GM21529 (cell line): ENCODE results near the gene GPSM1.

Source experiments
- ATAC-seq: cut with Tn5 transposase; IDR thresholded peaks from one replicate; pipeline ENCODE4 v1.9.1; 2021; ENCODE audit not compliant: unreplicated experiment

The GPSM1 gene

DNA sequence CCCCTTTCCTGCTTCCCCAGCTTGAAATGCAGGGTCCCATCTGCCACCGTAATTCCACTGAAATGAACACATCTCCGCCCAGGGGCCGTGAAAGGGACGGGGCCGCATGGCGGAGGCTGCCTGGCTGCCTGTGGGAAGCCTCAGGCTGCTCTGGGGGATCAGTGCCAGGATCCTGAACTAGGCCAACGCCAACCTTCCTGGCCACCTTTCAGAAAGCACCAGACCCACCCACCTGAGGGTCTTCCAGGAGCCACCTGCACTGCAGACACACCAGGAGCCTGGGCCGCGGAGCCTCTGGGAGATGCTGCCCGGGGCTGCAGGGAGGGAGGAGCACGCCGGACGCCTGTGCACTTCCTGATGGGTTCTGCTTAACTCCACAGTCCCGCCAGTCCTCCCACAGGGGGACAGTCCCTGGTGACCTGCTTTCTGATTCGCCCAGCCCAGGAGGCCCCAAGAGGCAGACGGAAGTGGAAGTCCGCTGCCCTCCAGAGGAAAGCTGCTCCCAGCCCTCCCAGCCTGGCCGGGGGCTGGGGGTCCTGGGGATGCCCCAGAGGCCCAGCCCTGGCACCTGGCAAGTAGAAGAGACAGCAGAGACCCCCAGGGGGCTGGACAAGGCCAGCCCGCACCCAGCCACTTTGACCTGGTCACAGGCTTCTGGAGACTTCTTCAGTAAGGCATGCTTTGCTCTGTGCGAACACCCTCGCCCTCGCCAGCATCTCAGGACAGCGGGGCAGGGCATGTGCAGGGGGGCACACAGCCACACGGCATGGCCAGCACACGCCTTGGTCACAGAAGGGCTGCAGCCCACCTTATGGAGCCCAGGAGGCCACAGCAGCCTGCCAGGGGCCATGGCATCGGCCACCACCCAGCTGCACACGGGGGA is 46.2 kb downstream of the GPSM1 start, which contains the start of gene CARD9:
Gene CARD9 (minus strand): TSS at position 370 of the 883 bp plus-strand sequence. CDS start 1,591 bp downstream, outside the sequence.
- ATAC-seq, result no peak

DNA sequence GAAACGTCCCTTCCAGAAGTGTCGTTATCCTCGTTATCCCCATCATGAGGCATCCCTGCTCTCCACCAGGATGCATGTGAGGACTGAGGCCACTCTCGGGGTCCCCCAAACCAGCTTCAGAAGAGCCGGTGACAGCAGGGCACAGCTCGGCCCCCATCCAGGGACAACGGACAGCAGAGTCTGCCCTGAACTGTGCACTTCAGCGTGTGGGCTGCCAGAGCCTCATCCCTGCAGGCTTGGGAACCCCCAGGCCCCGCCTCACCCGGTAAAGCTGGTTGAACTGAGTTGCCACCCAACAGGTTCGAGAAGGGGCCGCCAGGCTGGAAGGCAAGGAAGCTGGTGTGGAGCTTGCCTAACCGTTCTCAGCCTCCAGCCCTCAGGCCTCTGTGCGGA is 46.8 kb downstream of the GPSM1 start:
- ATAC-seq, result no peak

DNA sequence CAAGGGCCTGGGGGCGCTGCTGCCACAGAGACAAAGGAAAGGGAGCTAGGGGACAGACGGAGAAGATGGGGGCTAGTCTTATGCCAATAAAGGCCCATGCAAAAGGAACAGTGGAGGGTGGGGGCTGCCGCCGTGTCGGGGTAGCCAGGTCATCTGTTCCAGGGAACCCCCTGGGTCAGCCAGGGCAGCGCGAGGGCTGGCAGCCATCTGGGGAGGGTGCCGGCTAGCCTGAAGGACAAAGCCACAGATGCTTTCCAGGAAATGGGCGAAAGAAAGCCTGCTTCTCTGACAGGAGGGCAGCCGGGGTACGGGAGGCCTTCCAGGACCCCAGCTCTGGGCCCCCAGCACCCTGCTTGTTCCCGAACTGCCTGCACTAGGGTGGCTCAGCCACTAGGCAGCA is 47.8 kb downstream of the GPSM1 start:
- ATAC-seq, result no peak

- ATAC-seq, result no peak
Measured at GRCh38 chr9:136376457-136376856, 49.1 kb downstream of the GPSM1 start.

GRCh38 chr9:136377341-136378169 is 50.2 kb downstream of the GPSM1 start:
- no peak for ATAC-seq

GRCh38 chr9:136378170-136379002 is 51.0 kb downstream of the GPSM1 start:
- ATAC-seq, result no peak

DNA sequence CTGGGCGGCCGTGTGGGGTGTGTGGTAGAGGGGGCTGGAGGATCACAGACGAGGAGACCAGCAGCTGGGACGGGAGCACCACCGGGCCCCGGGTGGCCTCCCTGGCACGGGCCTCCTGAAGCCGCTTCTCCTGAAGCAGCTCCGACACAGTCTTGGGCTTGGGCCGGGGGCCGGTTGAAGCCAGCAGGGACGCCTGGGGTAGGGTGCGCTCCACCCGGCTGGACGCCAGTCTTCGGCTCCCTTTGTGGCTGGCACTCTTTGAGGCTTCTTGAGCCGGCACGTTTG is 51.6 kb downstream of the GPSM1 start:
- no peak for ATAC-seq

DNA sequence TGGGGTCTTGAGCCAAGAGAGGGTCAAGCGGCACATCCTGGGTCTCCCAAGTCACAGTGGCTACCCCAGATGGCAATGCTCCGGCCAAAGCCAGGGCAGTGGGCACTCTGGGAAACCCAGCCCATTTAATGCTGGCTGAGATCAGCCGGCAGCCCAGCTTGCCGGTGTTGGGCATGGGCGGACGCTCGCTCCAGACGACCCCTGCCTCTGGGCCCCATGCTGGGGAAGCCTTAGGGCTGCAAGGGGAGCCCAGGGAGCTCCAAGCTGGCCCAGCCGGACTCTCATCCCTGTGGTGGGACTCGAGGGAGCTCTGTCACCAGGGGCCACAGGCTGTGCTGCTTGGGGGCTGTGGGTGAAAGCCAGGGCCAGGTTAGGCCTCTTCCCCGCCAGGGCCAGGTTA is 52.1 kb downstream of the GPSM1 start:
- ATAC-seq, result no peak

DNA sequence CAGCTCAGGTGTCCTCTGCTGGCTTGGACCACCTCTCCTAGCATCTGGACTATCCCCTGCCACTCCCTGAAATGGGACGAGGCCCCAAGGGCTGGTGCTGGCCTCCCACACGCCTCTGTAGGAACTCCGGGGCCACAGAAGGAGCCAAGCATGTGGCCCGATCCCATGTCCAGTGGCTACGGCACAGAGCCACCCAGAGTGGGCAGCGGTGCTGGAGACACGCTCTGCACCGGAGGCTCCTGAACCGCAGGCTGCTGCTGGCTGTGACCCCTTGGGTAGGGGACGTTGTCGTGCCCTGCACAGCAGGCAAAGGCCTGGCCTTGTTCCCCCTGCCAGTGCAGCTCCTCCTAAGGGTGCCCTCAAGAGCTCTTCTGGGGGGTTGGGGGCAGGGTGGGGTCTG is 52.6 kb downstream of the GPSM1 start:
- ATAC-seq, result no peak

DNA sequence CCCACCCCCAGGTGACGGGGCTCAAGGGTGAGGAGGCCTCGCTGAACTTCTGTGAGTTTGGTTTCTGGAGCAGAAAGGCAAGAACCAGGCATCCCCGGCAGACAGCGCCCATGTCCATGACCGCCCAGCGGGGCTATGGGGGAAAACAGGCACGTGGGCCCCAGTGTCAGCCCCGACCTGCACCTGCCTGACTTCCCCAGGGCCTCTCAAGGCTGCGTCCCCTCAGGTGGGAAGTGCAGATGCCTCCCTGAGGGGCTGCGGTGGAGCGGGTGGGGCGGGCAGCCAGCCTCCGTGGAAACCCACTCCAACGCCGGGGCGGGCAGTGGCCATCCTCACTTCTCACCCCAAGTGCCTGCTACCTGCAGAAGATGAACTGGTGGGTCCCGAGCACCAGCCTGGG is 53.0 kb downstream of the GPSM1 start:
- ATAC-seq, result no peak

GRCh38 chr9:136381311-136381710 is 54.0 kb downstream of the GPSM1 start:
- ATAC-seq, result no peak

- no peak for ATAC-seq
Measured at GRCh38 chr9:136381966-136382513, 54.7 kb downstream of the GPSM1 start.

DNA sequence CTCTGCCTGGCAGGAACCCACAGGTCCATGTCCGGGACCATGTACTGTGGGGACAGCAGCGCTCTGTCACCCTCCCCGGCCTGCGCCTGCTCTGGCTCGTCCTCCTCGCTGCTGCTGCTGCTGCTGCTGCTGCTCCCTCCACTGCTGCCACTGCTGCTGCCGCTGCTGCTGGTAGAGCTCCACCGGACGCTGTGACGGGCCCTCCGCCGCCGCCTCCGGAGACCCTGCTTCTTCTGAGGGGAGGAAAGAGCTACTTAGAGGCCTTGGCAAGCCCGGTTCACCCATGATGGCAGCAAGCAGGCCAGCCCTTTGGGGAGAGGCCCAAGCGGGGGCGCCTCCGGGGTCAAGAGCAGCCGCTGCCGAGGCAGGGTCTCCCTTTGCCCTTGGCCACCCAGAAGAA is 56.1 kb downstream of the GPSM1 start:
- ATAC-seq, result no peak

DNA sequence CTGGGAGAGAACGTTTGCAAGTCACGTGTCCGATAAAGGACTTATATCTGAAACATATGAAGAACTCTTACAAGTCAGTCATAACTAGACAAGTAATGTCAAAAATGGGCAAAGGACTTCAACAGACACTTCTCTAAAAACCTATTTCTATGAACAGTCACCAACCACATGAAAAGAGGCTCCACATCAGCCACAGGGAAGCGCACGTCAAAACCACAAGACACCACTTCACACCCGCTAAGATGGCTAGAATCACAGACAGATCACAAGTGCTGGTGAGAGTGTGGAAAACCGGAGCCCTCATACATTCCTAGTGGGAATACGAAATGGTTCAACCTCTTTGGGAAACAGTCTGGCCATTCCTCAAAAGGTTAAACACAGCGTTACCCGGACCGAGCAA is 57.7 kb downstream of the GPSM1 start:
- ATAC-seq, result no peak

GRCh38 chr9:136386018-136386417 is 58.7 kb downstream of the GPSM1 start:
- no peak for ATAC-seq

DNA sequence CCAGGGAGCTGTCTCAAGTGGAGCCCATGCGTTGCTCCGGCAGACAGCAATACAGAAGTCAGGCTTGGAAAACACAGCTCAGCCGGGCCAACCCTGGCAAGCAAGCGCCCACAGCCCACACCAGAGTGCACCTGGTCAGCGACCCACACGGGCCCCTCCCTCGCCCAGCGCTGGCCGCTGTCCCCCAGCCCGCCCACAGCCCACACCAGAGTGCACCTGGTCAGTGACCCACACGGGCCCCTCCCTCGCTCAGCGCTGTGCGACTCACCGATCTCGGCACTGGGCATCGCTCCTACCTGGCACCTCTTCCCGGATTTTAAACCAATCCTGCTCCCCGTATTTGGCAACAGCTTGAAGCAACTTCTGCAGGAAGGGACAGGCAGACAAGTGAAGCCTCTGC is 59.9 kb downstream of the GPSM1 start:
- ATAC-seq, result no peak

GRCh38 chr9:136389396-136389795 is 62.1 kb downstream of the GPSM1 start:
- ATAC-seq, result no peak

DNA sequence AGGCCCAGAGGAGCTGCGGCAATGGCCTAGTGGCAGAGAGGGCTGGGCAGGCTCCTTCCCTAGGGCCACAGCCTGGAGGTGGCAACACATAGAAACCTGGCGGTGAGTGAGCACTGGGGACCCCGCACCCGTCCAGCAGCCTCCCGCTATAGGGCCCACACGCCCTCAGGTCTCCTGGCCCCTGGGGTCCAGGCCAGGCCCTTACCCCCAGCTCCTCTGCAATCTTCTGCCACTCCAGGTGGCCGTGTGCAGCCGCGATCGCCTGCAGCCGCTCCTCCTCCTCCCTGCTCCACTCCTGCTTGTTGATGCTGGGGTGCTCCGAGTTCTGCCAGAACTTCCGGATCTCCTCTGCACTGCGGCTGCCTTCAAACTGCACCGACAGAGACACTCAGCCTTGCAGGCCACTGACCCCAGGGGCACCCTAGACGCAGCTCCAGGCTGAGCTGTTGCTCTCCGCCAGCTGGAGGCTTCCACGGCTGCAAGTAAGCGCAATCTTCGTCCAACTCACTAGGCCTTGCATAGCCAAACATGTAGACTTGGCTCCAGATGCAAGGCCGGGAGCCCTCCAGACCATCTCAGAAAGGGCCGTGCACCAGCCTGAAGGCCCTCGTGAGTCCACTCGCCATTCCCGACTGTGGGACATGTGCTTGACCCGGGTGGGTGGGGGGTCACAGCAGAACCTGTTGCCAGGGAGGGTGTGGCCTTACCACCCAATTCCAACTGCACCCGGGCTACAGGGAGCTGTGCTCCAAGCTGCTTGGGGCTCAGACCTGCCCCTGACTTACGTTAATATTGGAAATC is 64.6 kb downstream of the GPSM1 start:
- no peak for ATAC-seq

- no peak for ATAC-seq
Measured at GRCh38 chr9:136392538-136393449, 65.5 kb downstream of the GPSM1 start.
